HG03159 (cell line): ENCODE data around the gene SDHAF3.
A peak's percentile ranks its signal among the peaks of the same experiment; 100 is the strongest.
"Not testable (repeated sequence)": the region's sequence is repeated elsewhere in the genome, so short reads cannot be mapped to it uniquely, and the experiment has no call there.

Experiments used
- ATAC-seq: cut with Tn5 transposase; IDR thresholded peaks from one replicate; pipeline ENCODE4 v1.9.1; 2021; ENCODE audit warnings: mild to moderate bottlenecking, moderate library complexity; ENCODE audit not compliant: unreplicated experiment

SDHAF3 gene

DNA sequence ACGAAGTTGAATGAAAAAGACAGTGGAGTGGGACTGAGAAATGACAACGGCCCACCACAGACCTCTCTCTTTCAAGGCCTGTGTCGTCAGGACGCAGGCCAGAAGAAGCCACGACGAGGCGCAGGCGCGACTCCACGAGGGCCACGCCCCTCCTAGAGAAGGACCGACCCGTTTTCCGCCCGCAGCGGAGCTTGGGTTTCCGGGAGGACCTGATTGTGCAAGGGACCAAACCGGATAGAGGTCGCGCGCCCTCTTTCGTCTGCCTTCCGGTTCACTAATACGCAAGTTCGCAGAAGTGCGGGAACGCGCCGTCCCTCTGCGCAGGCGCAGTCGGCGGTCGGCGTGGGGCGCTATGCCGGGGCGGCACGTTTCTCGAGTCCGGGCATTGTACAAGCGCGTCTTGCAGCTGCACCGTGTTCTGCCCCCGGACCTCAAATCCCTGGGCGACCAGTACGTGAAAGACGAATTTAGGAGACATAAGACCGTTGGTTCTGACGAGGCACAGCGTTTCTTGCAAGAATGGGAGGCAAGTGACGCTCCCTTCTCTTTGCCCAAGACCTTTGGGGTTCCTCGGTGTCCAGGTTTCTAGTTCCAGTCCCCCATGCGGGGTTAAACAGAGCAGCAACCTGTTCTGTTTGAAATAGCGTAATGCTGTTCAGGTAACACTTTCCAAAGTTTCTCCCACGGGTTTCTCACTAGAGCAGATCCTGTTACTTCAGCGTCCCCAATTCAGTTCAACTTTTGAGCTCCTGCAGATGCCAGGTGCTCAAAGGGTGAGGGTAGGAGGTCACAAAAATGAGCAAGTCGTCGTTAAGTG is at the start of gene SDHAF3:
Gene SDHAF3 (plus strand): TSS at position 327 of the 817 bp plus-strand sequence. CDS start 26 bp downstream, at position 353.
- ATAC-seq, result peak; percentile 94

DNA sequence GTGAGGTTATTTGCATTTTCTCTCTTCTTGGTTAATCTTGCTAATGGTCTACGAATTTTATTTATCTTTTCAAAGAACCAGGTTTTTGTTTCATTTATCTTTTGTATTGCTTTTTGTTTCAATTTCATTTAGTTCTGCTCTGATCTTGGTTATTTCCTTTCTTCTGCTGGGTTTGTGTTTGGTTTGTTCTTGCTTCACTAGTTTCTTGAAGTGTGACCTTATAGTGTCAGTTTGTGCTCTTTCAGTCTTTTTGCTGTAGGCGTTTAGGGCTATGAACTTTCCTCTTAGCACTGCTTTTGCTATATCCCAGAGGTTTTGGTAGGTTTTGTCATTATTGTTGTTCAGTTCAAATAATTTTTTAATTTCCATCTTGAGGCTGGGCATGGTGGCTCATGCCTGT is 45.5 kb upstream of the SDHAF3 start:
- ATAC-seq, result not testable (repeated sequence)

DNA sequence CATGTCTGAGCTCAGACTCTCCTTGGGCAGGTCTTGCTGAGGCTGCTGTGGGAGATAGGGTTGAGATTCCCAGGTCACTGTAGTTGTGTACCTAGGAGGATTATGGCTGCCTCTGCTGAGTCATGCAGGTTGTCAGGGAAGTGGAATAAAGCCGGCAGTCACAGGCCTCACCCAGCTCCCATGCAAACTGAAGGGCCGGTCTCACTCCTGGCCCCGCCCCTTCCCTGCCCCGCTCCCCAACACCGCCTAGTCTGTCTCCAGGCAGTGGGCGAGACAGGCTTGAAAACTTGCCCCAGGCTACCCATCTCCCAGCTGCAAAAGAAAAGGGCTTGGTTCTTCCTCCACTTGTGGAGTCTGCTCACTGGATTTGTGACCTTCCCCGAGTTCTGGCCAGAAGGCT is 41.6 kb upstream of the SDHAF3 start:
- ATAC-seq, result no peak

GRCh38 chr7:97078023-97078969 is 39.2 kb upstream of the SDHAF3 start:
- ATAC-seq, result peak; percentile 65

GRCh38 chr7:97079300-97079699 is 38.2 kb upstream of the SDHAF3 start:
- ATAC-seq, result no peak

GRCh38 chr7:97081521-97082300 is 35.8 kb upstream of the SDHAF3 start:
- ATAC-seq, result no peak

GRCh38 chr7:97088364-97088763 is 29.1 kb upstream of the SDHAF3 start:
- no peak for ATAC-seq

DNA sequence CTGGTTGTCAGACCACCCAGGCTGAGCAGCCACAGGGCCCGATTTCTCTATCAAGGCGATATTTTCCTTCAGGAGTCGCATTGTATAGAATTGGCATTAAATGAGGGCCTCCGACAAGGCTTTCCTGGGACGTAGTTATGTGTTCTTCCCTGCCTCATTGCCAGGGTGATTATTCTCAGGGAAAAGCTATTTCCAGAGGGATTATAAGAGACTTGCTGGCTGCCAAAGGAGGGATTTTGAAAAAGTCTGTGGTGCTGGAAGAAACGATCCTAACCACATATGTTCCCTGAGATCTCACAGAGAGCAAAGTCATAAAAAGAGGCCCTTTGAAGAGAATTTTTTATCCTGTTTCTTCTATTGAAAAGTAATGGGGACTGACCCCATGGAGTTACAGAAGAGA is 27.7 kb upstream of the SDHAF3 start:
- no peak for ATAC-seq

DNA sequence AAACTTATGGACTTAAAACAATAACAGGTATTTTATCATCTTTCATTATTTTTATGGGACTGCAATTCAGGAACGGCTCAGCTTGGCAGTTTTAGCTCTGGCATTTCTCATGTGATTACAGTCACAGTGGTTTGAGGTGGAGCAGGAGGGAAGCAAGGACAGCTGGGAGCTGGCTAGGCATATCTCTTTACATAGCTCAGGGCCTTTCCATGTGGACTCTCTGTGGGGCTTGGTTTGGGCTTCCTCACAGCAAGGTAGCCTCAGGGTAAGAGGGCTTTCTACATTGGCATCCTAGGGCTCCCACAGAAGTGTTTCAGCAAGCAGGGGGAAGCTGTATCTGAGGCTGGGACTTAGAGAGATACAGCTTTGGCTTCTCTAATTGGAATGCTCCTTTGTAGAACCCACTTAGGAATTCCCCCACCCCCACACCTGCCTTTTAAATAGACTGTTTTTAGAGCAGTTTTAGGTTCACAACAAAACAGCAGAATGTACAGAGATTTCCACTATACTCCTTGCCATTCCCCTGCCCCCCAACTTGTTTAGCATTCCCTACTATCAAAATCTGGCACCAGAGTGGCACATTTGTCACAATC is 26.6 kb upstream of the SDHAF3 start:
- ATAC-seq, result no peak

DNA sequence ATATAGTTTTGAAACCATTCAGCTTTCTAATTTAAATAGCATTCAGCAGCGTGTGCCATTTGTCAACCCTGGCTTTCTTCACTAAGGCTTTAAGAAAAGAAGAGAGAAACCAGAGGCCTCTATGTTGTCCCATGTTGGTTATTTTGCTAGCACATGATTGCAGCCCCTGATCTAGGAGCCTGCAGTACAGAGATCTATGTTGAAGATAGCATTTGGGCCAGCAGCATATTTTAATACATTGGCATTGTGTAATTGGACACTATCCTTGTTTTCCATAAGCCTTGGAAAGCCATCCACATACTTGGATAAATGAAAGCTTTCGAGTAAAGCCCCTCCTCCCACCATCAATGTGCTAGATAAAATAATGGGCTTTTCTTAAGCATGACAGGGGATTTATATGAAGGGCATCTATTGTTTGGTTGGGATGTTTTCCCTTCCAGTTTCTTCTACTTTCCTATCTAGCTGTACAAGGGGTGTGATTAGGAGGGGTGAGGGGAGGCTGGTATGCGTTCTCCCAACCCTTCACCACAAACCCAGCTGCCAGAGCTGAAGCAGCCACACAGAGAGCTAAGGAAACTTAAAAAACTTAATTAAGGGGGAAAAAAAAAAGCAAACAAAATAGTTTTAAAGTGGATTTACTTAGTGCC is 23.1 kb upstream of the SDHAF3 start:
- no peak for ATAC-seq

DNA sequence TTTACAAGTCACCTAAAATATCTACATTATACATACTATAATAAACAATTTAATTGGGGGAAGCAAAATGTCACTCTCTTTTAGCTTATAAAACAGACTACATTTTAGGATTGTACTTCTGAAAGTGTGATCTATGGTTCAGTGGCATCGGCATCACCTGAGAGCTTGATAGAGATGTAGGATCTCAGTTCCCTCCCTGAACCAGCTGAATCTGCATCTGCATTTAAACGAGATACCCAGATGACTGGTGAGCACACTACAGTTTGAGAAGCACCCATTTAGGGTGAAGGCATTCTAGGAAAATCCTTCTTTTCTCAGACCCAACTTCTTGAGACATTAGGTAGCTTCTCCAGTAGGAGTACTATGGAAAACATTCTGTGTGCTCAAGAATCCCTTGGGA is 21.5 kb upstream of the SDHAF3 start:
- no peak for ATAC-seq

DNA sequence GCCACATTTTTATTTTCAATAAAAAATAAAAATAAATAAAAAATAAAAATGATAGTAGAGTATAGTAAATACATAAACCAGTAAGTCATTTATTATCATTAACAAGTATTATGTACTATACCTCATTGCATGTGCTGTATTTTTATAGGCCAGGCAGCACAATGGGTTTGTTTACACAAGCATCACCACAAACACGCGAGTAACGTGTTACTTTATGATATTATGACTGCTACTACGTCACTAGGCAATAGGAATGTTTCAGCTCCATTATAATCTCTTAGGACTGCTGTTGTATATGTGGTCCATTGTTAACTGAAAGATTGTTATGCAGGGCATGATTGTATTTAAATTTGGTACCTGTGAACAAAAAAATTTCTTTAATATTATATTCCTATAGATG is 20.8 kb upstream of the SDHAF3 start:
- no peak for ATAC-seq

DNA sequence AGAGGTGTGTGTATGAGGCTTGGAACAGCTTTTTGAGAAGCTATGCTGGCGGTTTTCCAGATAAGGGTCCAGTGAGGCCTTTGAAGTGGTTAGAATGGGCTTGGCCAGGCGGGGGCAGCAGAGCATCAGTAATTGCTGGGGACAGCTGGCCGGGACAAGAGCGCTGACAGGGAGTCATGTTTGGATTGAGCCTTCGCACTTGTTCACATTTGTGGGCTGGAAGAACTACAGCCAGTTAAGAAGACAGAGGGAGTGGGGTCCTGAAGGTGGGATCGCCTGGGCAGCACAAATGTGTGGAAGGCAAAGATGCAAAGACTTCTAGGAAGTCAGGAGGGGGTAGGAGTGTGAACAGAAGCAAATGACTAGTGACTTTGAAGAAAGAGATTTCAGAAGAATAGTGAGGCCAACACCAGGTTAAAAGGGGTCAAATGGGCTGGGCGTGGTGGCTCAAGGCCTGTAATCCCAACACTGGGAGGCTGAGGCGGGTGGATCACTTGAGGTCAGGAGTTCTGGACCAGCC is 12.7 kb upstream of the SDHAF3 start:
- ATAC-seq, result peak; percentile 98

GRCh38 chr7:97107192-97107800 is 10.2 kb upstream of the SDHAF3 start:
- ATAC-seq, result no peak

GRCh38 chr7:97116308-97116707 is 1.2 kb upstream of the SDHAF3 start:
- ATAC-seq, result peak; percentile 24

DNA sequence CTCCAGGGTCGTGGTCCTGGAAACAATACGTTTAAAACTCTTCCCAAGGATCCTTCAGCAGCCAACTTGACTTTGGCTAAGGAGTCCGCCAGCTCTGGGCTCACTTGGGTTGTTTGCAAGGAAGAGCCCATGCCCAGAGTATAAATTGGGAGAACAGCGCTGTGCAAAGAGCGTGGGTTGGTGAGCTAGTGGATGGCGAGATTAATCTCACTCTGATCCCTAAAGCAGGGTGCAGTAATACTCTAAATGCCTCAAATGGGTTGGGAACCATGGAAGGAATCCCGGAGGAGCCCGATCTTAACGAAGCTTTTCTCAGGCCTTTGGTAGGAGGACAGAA is 495 bp upstream of the SDHAF3 start:
- no peak for ATAC-seq

DNA sequence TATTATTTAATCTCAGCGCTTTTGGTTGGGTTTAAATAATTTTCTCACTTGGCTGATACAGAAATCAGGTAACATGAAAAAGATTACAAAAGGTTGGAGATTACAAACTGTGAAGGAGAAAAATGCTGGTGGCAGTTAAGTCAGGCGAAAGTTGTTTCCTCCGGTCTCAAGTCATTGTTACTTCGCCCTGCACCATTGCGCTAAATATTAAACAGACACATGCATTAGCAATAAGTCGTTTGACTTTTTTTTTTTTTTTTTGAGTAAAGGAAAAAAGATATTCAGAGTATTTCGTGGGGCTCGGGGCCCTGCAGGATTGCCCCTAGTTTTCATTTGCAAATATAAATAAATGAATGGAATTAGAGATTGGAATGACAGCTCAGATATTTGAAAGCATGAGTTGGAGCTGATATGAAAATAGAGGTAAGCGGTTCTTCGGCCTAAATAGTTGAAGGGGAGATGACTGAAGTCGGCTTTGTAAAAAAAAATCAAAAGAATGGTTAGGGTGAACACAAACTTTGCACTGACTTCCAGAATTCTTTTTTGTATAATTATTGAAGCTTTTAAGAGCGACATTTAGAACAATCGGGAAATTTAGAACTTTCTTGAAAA is 914 bp downstream of the SDHAF3 start:
- no peak for ATAC-seq

DNA sequence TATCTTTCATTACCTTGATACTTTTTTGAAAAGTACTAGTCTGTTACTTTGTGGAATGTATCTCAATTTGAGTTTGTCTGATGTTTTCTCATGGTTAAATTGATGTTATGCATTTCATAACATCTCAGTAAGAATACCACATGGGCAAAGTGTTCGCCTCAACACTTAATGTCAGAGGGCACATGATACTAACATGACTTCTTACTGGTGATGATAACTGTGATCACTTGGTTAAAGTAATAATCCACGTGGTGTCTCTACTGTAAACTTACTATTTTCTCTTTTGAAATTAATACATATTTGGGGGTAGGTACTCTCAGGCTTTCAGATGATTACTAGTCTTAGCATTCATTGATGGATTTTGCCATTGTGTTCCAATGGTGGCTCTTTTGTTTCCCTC is 2.2 kb downstream of the SDHAF3 start:
- ATAC-seq, result no peak
